HG02678 (cell line): ENCODE measurements around the gene CDHR2.

Experiments used
- ATAC-seq: cut with Tn5 transposase; IDR thresholded peaks from one replicate; pipeline ENCODE4 v1.9.1; 2021; ENCODE audit warnings: mild to moderate bottlenecking, moderate library complexity; ENCODE audit not compliant: unreplicated experiment

CDHR2 gene

DNA sequence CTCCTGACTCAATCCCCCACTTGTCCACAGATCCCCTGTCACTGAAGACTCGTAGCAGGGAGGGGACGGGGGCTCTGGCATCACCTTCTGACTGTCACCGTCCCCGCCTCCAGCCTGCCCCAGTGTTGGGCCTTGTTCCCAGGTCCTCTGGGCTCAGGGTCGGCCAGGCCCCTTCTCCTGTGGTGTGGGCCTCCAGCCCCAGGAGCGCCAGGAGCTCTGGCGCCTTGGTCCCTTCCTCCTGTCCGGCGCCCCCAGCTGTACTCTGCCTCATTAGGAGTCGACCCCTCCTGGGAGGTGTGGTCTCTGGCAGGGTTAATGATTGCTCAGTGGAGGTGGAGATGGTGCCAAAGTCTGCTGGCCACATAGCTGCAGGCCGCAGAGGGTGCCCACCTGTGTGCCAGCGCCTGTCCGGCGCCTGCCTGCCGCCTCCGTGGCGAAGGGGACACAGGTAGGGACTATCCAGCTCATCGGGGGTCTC lies at the start of gene CDHR2:
Gene CDHR2 (plus strand): TSS at position 376 of the 478 bp plus-strand sequence. CDS start 16,011 bp downstream, outside the sequence.
- no peak for ATAC-seq

DNA sequence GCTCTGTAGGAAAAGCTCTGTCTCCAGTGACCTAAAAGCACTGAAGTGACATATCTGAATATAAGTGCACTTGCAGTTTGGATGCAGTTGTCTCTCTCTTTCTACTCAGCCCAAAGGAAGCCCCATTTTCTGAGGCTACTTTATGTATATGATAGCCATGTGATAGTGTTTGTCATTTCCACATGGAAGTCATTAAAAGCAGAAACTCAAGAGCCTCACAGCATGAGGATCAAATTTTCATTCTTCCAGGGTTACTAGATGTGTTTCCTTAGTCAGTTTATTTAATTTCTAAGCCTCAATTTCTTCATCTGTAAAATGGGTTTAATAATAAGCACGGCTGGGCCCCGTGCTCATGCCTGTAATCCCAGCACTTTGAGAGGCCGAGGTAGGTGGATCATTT lies 48.6 kb upstream of the CDHR2 start:
- ATAC-seq, result no peak

DNA sequence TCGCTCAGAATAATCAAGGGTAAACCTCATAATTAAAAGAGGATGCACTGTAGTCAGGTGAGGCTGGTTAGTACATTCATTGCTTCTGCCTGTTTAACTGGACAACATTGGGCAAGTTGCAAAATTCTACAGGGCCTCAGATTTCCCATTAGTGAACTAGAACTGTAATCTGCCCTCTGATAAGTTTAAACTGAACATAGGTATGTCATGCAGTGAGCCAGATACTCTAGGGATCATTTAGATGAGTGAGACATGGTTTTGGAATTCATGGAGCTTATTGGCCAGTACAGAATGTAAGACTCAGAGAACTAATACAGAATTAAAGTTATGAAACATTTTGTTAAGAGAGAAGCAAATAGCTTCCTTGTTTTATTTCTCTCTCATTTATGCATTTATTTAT lies 47.8 kb upstream of the CDHR2 start:
- no peak for ATAC-seq

- ATAC-seq, result no peak
These were observed 45.6 kb upstream of the CDHR2 start for GRCh38 chr5:176503496-176503895.

DNA sequence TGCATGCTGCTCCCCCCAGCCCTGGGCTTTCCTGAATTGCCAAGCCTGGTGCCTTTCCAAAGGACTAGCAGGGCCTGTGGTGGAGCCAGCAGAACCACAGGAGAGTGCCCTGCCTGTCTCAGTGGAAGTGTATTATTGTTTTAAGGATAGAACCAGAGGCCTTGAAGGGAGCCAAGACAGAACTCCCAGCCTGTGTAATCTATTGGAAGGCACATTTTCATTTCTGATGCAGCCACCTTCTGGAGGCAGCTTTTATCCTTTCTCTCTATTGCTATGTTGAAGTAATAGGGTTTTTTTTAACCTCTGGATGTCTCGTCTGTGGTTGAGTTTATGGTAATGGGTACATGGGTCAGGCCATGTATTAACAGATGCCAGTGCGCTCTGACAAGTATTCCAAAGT lies 41.2 kb upstream of the CDHR2 start:
- ATAC-seq, result no peak

DNA sequence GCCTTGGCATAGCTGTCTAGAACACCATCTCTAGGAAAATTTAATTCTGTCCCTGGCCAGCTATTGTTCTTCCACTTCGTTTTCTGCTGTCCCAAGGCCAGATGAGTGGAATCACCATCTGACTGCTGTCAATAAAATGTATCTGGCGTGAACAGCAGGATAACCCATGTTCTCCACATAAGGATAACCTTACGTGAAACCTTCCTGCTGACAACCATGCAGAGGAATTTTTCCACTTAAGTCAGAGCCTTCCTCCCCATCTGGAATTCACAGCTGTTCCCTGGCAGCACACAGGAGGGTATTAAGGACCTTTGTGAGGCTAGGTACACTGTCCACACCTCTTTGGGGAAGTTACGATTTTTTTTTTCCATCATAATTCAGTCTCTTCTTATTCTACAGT lies 40.5 kb upstream of the CDHR2 start:
- ATAC-seq, result no peak

DNA sequence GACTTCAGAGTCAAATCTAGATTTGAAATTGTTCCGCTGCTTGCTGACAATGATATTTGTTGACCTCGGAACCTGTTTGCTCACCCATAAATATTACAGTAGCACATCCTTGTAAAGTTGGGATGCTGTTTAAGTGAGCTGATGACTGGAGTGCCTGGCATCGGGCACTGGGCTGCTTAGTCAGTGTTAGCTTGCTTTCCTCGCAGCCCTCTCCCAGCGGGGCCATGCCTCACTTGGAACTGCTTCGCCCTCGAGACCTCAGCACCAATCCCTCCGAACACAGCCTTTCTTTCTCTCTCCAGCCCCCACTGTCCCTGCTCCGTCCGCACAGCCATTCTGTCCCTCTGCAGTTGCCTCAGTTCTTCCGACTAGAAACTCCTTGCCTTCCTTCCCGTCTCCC lies 35.4 kb upstream of the CDHR2 start:
- ATAC-seq, result no peak

DNA sequence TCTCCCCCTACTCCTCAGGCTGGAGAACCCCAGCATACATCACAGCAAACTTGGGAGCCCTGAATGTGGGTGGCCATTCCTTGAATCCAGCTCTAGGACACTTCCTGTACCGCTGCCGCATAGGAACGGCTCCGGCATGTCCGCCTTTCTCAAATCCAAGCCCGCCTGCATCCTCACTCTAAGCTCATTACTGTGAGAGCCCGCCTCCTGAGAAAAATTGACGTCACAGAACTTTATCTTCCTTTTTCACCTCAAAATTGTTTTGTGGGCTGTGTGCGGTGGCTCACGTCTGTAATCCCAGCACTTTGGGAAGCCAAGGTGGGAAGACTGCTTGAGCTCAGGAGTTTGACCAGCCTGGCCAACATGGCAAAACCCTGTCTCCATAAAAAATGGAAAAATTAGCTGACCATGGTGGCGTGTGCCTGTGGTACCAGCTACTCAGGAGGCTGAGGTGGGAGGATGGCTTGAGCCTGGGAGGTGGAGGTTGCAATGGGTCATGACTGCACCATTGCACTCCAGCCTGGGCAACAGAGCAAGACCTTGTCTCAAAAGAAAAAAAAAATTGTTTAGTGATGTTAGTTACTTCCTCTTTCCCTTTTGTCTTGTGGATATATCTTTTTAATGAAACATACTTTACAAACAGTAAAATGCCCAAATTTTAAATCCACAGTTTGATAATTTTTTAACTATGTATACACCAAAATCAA lies 34.7 kb upstream of the CDHR2 start:
- no peak for ATAC-seq

GRCh38 chr5:176515396-176515795 lies 33.7 kb upstream of the CDHR2 start:
- ATAC-seq, result no peak

- ATAC-seq, result no peak
These were observed 32.0 kb upstream of the CDHR2 start for GRCh38 chr5:176517053-176517661.

GRCh38 chr5:176519810-176520720 lies 29.1 kb upstream of the CDHR2 start:
- no peak for ATAC-seq

- ATAC-seq, result no peak
These were observed 27.9 kb upstream of the CDHR2 start for GRCh38 chr5:176521286-176521685.

- ATAC-seq, result no peak
These were observed 27.4 kb upstream of the CDHR2 start for GRCh38 chr5:176521699-176522263.

DNA sequence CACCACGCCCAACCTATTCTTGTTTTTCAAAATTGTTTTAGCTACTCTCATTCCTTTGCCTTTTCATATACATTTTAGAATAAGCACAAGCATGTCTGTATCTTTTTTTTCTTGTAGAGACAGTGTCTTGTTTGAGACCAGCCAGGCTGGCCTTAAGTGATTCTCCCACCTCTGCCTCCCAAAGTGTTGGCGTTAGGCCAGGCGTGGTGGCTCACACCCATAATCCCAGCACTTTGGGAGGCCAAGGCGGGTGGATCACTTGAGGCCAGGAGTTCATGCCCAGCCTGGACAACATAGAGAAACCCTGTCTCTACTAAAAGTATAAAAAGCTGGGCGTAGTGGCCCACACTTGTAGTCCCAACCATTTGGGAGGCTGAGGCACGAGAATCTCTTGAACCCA lies 25.0 kb upstream of the CDHR2 start:
- ATAC-seq, result no peak

- ATAC-seq, result no peak
These were observed 24.2 kb upstream of the CDHR2 start for GRCh38 chr5:176524987-176525386.

DNA sequence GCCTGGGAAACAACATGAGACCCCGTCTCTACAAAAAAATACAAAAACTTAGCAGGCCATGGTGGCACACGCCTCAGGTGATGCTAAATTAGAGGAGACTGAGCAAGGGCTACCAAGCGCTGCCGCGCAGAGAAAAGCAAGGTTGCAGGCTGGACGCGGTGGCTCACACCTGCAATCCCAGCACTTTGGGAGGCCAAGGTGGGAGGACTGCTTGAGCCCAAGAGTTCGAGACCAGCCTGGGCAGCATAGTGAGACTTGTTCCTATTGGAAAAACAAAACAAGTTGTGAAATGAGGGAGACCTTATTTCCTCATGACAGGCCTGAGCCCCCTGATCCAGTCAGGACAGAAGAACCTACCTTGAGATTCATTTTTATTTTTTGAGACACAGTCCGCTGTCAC lies 23.5 kb upstream of the CDHR2 start:
- ATAC-seq, result no peak

DNA sequence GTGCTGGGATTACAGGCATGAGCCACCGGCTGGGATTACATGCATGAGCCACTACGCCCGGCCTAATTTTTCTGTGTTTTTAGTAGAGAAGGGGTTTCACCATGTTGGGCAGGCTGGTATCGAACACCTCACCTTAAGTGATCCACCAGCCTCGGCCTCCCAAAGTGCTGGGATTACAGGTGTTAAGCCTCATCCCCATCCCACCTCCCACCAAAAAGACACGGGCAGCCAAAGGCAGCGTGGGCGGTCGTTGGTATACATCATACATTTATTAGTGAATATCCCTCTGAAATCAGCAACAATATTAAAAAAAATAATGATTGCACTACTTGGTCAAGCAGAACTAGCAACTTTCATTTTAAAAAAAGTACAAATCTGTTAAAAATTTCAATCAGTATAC lies 22.7 kb upstream of the CDHR2 start:
- ATAC-seq, result no peak

- no peak for ATAC-seq
These were observed 21.6 kb upstream of the CDHR2 start for GRCh38 chr5:176527246-176528222.

DNA sequence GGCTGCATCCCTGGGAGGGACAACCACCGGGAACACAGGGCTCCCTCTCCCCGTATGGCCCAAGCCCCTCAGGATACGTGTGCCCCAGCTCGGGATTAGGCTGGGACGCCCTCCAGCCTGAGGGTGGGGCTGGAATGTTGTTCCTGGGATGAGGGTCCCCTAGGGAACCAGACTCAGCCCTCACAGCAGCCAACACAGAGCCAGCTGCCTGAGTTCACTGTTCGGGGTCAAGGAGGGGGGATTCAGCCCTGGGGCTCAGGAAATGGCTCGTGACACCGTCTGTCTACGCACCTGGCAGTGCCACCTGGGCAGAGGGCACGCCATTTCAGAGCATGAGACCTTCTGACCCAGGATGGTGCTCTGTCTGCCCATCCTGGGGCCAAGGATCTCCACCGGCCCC lies 20.8 kb upstream of the CDHR2 start:
- ATAC-seq, result no peak

DNA sequence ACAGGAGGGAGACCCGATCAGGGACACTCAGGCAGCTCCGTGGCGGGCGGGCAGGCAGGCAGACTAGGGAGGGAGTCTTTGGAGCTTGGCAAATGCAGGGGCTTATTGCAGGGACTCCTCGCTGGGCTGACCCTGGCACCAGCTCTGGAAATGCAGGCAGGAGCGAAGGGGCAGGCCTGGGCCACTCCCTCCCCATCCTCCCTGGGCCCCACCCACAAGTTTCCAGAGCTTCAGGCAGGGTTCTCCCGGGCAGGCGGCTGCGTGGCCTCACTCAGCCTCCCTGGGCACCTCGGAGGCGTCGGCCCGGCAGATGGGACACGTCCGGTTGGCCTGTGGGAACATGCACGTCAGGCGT lies 20.4 kb upstream of the CDHR2 start:
- no peak for ATAC-seq
